Measurements from ENCODE around the gene MASP1.

Gene MASP1

GRCh38 chr3:187266691-187267090 lies 24.8 kb downstream of the MASP1 start:
- no peak overlapping the region for H3K4me3 Mint-ChIP-seq
- H3K27me3 Mint-ChIP-seq (ENCODE audit: low read depth) = peaks cover 15% of the 10 kb centered on the region
- no peak overlapping the region for H3K27ac Mint-ChIP-seq

GRCh38 chr3:187265461-187265955 lies 26.0 kb downstream of the MASP1 start:
- Mint-ChIP-seq H3K27me3 (ENCODE audit: low read depth) (peaks cover 15% of the 10 kb centered on the region), H3K4me3 (no peak overlapping the region), H3K9me3 (no peaks in the 10 kb centered on the region), H3K36me3 (ENCODE audit: low read depth) (no peaks in the 10 kb centered on the region), H3K27ac (no peak overlapping the region), H3K4me1 (ENCODE audit: low read depth) (no peaks in the 10 kb centered on the region)
- DNase-seq (ENCODE audit: low spot score) = no peak

More at GRCh38 chr3:187266691-187267090, 24.8 kb downstream of the MASP1 start:
- no peaks in the 10 kb centered on the region for H3K9me3 Mint-ChIP-seq
- no peaks in the 10 kb centered on the region for H3K36me3 Mint-ChIP-seq (ENCODE audit: low read depth)
- H3K4me1 Mint-ChIP-seq (ENCODE audit: low read depth) = no peaks in the 10 kb centered on the region
- DNase-seq (ENCODE audit: low spot score) = no peak

GRCh38 chr3:187264911-187265310 lies 26.6 kb downstream of the MASP1 start:
- Mint-ChIP-seq H3K27me3 (ENCODE audit: low read depth) (peaks cover 16% of the 10 kb centered on the region), H3K4me3 (no peak overlapping the region), H3K27ac (no peak overlapping the region), H3K9me3 (no peaks in the 10 kb centered on the region), H3K36me3 (ENCODE audit: low read depth) (no peaks in the 10 kb centered on the region), H3K4me1 (ENCODE audit: low read depth) (no peaks in the 10 kb centered on the region)
- DNase-seq (ENCODE audit: low spot score) = no peak

DNA sequence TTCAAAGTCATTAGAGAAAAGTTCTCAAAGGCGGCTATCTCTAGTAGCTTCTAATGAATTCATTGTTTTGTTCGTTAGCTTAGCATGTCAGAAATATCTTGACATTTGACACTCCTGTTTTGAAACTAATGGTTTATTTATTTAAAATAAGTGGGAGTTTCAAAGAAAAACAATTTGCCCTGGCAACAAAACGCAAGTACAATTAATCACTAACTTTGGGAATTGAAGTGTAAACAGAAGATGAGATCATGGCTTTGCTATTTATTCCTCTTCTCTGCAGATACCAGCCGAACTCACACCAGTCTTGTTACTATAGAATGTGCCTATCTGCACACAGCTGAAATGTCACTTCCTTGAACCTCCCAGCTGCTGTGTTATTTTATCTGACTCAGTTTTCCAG lies 27.5 kb downstream of the MASP1 start:
- H3K36me3 Mint-ChIP-seq (ENCODE audit: low read depth) = no peaks in the 10 kb centered on the region
- no peaks in the 10 kb centered on the region for H3K4me1 Mint-ChIP-seq (ENCODE audit: low read depth)
- H3K27me3 Mint-ChIP-seq (ENCODE audit: low read depth) = peaks cover 20% of the 10 kb centered on the region
- no peaks in the 10 kb centered on the region for H3K9me3 Mint-ChIP-seq
- H3K4me3 Mint-ChIP-seq = no peak overlapping the region
- no peak for DNase-seq (ENCODE audit: low spot score)
- no peak overlapping the region for H3K27ac Mint-ChIP-seq

- Mint-ChIP-seq H3K9me3 (no peaks in the 10 kb centered on the region), H3K36me3 (ENCODE audit: low read depth) (no peaks in the 10 kb centered on the region), H3K4me3 (no peak overlapping the region), H3K4me1 (ENCODE audit: low read depth) (no peaks in the 10 kb centered on the region), H3K27ac (no peak overlapping the region), H3K27me3 (ENCODE audit: low read depth) (peaks cover 20% of the 10 kb centered on the region)
- DNase-seq (ENCODE audit: low spot score) = no peak
Measured at GRCh38 chr3:187263270-187263669, 28.3 kb downstream of the MASP1 start.

GRCh38 chr3:187262360-187262759 lies 29.2 kb downstream of the MASP1 start:
- Mint-ChIP-seq H3K27ac (no peak overlapping the region), H3K4me3 (no peak overlapping the region), H3K4me1 (ENCODE audit: low read depth) (no peaks in the 10 kb centered on the region), H3K36me3 (ENCODE audit: low read depth) (no peaks in the 10 kb centered on the region), H3K9me3 (no peaks in the 10 kb centered on the region), H3K27me3 (ENCODE audit: low read depth) (peaks cover 20% of the 10 kb centered on the region)
- no peak for DNase-seq (ENCODE audit: low spot score)

DNA sequence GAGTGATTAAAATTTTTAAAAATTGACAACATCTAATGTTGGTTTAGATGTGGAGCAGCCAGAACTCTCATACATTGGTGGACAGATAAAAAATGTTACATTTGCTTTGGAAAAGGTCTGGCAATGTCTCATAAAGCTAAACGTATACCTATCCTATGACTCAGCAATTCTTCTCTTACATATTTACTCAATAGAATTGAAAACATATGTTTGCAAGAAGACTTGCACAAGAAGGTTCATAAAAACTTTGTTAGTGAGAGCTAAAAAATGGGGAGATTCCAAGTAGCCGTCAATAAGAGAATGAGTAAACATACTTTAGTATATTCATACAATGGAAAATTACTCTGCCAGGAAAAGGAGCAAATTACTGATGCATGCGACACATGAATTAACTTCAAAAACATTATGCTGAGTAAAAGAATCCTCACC lies 30.0 kb downstream of the MASP1 start:
- Mint-ChIP-seq H3K9me3 (no peaks in the 10 kb centered on the region), H3K27me3 (ENCODE audit: low read depth) (peaks cover 20% of the 10 kb centered on the region)

DNA sequence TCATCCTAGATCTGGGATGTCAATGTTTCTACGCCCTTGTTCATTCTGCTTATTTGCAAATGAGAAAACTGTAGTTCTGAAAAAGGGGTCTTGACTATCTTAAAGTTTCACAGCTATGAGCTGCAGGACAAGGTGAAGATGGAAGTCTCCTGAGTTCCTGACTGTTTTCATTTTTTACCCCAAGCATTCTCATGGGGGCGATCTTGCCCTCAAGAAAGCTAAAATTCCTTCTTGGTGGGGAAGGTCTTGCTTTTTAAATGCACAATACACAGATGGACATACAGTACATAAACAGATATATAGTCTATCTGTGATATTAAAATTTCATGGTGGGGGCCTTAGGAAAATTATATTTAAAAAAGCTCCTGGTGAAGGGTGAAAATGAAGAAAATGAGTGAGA lies 32.4 kb downstream of the MASP1 start:
- Mint-ChIP-seq H3K4me3 (no peak overlapping the region), H3K36me3 (ENCODE audit: low read depth) (no peaks in the 10 kb centered on the region), H3K27ac (no peak overlapping the region), H3K9me3 (no peaks in the 10 kb centered on the region), H3K4me1 (ENCODE audit: low read depth) (no peaks in the 10 kb centered on the region), H3K27me3 (ENCODE audit: low read depth) (peaks cover 22% of the 10 kb centered on the region)
- DNase-seq (ENCODE audit: low spot score) = no peak

More for the DNA sequence above, 30.0 kb downstream of the MASP1 start:
- no peak overlapping the region for H3K4me3 Mint-ChIP-seq
- no peak for DNase-seq (ENCODE audit: low spot score)
- H3K36me3 Mint-ChIP-seq (ENCODE audit: low read depth) = no peaks in the 10 kb centered on the region
- no peak overlapping the region for H3K27ac Mint-ChIP-seq
- no peaks in the 10 kb centered on the region for H3K4me1 Mint-ChIP-seq (ENCODE audit: low read depth)

DNA sequence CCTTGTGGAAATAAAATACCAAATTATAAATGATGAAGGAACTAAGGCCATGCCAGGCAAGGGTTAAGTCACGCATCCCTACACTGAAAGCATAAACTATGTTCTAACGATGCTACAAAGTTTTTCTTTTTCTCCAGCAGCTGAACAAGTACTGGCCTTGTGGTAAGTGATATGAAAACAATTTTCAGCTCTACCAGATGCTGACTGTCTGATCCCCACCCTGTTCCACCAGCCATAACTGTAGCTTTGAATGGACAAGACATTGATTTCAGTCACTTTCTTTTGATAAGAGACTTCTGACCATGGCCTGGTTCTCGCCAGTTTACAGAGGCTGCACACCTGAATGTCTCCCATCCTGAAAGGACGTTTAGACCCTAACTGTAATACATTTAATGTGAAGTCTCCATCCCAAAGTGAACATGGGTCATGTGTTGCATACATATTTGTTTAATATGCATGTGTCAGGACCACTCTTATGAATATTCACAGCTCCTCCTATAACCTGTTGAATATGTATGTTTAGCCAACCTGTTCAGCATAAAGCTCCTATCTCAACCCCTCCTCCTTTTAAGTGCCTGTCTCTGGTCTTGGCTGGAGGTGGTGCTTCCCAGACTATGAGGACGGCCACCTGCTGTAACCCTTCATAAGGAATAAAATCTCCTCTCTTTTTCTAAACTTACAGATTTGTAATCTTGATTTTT lies 33.4 kb downstream of the MASP1 start:
- no peak for DNase-seq (ENCODE audit: low spot score)
- H3K9me3 Mint-ChIP-seq = no peaks in the 10 kb centered on the region

DNA sequence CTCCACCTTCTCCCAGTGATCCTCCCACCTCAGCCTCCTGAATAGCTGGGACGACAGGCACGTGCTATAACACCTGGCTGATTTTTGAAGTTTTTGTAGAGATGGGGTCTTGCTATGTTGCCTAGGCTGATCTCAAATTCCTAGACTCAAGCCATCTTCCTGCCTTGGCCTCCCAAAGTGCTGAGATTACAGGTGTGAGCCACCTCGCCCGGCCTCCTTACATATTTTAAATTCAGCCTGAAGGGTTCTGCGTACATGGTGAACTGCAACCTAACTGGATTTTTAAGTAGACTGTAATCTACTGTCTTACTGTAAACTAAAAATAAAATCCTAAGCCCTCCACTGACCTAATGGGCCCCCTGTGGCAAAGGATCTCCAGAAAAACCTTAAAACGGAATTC lies 34.1 kb downstream of the MASP1 start:
- no peaks in the 10 kb centered on the region for H3K4me1 Mint-ChIP-seq (ENCODE audit: low read depth)
- no peaks in the 10 kb centered on the region for H3K36me3 Mint-ChIP-seq (ENCODE audit: low read depth)
- H3K9me3 Mint-ChIP-seq = no peaks in the 10 kb centered on the region
- peaks cover 18% of the 10 kb centered on the region for H3K27me3 Mint-ChIP-seq (ENCODE audit: low read depth)
- H3K27ac Mint-ChIP-seq = no peak overlapping the region
- no peak overlapping the region for H3K4me3 Mint-ChIP-seq
- DNase-seq (ENCODE audit: low spot score) = no peak

More for the DNA sequence above, 33.4 kb downstream of the MASP1 start:
- H3K27me3 Mint-ChIP-seq (ENCODE audit: low read depth) = peaks cover 18% of the 10 kb centered on the region
- no peaks in the 10 kb centered on the region for H3K36me3 Mint-ChIP-seq (ENCODE audit: low read depth)
- no peaks in the 10 kb centered on the region for H3K4me1 Mint-ChIP-seq (ENCODE audit: low read depth)
- no peak overlapping the region for H3K27ac Mint-ChIP-seq
- no peak overlapping the region for H3K4me3 Mint-ChIP-seq

DNA sequence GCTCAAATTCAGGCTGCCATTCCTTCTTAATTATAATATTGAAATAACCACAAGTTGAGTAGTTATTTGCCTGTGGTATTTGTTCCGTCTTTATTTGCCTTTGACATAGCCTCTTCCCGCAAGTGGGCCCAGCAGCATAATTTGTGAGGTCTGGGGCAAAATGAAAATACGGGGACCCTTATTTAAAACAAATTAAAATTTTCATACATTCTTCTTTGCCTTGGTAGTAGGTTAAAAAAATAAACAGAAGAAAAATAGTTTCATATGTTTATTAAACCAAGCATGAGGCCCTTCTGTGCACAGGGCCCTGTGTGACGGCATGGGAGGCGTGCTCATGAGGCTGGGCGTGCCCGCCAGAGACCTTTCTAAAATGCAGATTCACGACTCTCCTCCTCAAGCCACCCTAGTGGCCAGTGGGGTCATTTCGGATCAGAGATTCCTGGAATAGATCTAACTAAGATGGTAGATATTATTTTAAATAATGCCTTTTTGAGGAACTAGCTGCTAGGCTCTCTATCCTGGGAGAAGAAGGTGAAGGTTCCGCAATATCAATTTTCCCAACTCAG lies 35.4 kb downstream of the MASP1 start:
- H3K4me3 Mint-ChIP-seq = no peak overlapping the region
- H3K27ac Mint-ChIP-seq = no peak overlapping the region
- H3K36me3 Mint-ChIP-seq (ENCODE audit: low read depth) = no peaks in the 10 kb centered on the region
- H3K9me3 Mint-ChIP-seq = no peaks in the 10 kb centered on the region
- H3K4me1 Mint-ChIP-seq (ENCODE audit: low read depth) = no peaks in the 10 kb centered on the region
- DNase-seq (ENCODE audit: low spot score) = no peak
- H3K27me3 Mint-ChIP-seq (ENCODE audit: low read depth) = peaks cover 16% of the 10 kb centered on the region

- Mint-ChIP-seq H3K36me3 (ENCODE audit: low read depth) (no peaks in the 10 kb centered on the region), H3K4me3 (no peak overlapping the region), H3K4me1 (ENCODE audit: low read depth) (no peaks in the 10 kb centered on the region), H3K27me3 (ENCODE audit: low read depth) (peaks cover 16% of the 10 kb centered on the region), H3K27ac (no peak overlapping the region), H3K9me3 (no peaks in the 10 kb centered on the region)
- DNase-seq (ENCODE audit: low spot score) = no peak
Measured at GRCh38 chr3:187255314-187255713, 36.2 kb downstream of the MASP1 start.

- Mint-ChIP-seq H3K27ac (no peak overlapping the region), H3K4me3 (no peak overlapping the region), H3K4me1 (ENCODE audit: low read depth) (peaks cover 2% of the 10 kb centered on the region), H3K36me3 (ENCODE audit: low read depth) (no peaks in the 10 kb centered on the region), H3K9me3 (no peaks in the 10 kb centered on the region), H3K27me3 (ENCODE audit: low read depth) (peaks cover 19% of the 10 kb centered on the region)
- no peak for DNase-seq (ENCODE audit: low spot score)
Measured at GRCh38 chr3:187252311-187252710, 39.2 kb downstream of the MASP1 start.

DNA sequence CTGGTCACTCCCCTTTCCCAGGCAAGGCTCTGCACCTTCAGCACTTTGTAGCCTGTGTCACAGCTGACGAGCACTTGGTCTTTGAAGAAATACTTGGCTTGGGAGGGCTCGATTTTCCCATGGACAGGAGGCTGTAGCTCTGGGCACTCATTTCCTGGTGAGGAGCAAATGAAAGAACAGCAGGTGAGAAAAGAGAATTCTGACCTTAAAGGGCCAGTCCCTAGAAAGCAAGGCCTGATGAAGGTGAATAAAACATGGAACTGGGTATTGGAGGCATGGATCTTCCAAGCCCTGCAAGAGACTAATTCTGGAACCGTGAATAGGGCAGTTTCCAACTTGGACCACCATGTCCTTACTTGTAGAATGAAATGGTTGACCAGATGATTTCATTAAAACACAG lies 39.9 kb downstream of the MASP1 start:
- DNase-seq (ENCODE audit: low spot score) = no peak
- no peaks in the 10 kb centered on the region for H3K9me3 Mint-ChIP-seq
- H3K4me3 Mint-ChIP-seq = no peak overlapping the region
- no peak overlapping the region for H3K27ac Mint-ChIP-seq
- peaks cover 22% of the 10 kb centered on the region for H3K27me3 Mint-ChIP-seq (ENCODE audit: low read depth)
- no peaks in the 10 kb centered on the region for H3K36me3 Mint-ChIP-seq (ENCODE audit: low read depth)
- peaks cover 8% of the 10 kb centered on the region for H3K4me1 Mint-ChIP-seq (ENCODE audit: low read depth)
